K562 (cell line): ENCODE data around the gene HINT2. TPM values are rescaled to one million over a fixed set of nuclear protein-coding genes. Genes with fewer than 3 reads are reported as not detected.

Experiments
- ATAC-seq: fragments of 200-7000 bp; cut with Tn5 transposase; 3 replicates; pipeline ENCODE4 v1.9.1; 2020; ENCODE audit warnings: moderate library complexity
- BruUV-seq: library from RNA; stranded (reverse); fragments of 400-500 nt; replicated peaks from 2 replicates; lab custom pipeline; 2021; lab: Mats Ljungman, UMichigan
- CTCF ChIA-PET: fragments of 300-600 bp; formaldehyde crosslinking; extraction: SDS; loops from one replicate; lab custom pipeline; 2021; ENCODE audit warnings: low intra/inter-chr PET ratio; lab: Yijun Ruan, JAX
- POLR2A ChIA-PET: fragments of 300-600, 350-650 bp; sonication (Branson Sonifier 250); formaldehyde crosslinking; extraction: SDS; loops from one replicate; lab custom pipeline; 2021; ENCODE audit warnings: antibody characterized with exemption, inconsistent platforms; lab: Yijun Ruan, JAX
- DNase-seq, 4 experiments: peaks; one replicate each; pipeline versions ENCODE4 v3.0.0 to v3.0.0-alpha.2; 2011 to 2018; ENCODE audit warnings: low spot score in 3 of 4, mixed read lengths in 3 of 4; ENCODE audit errors: extremely low read depth in 1 of 4
- FAIRE-seq: peaks from 2 replicates; lab custom pipeline; 2011; peaks lifted over from hg19 to GRCh38; lab: Jason Lieb, UNC
- H2AFZ ChIP-seq: 2 replicates; pipeline ENCODE4 v1.6.0; 2011; ENCODE audit warnings: low read depth, low read length, control low read depth, inconsistent platforms
- H3K27ac ChIP-seq: fragments of 200-600 bp; 3 replicates; pipeline ENCODE4 v1.8.0; 2011; ENCODE audit warnings: low read depth, mild to moderate bottlenecking, control low read depth, inconsistent platforms, low read length, moderate library complexity, mixed read lengths; ENCODE audit errors: extremely low read depth
- H3K27me3 ChIP-seq, 2 experiments: fragments of 300-600 bp in 1 of 2; 2 replicates in 1 of 2; 3 replicates in 1 of 2; pipeline versions ENCODE4 v1.6.0 to v1.8.0; 2011; ENCODE audit warnings: inconsistent platforms in 2 of 2, low read length in 2 of 2, mild to moderate bottlenecking in 1 of 2, mixed read lengths in 1 of 2, moderate library complexity in 1 of 2; ENCODE audit not compliant: control insufficient read depth in 2 of 2, insufficient read depth in 2 of 2
- H3K36me3 ChIP-seq: fragments of 300-600 bp; 3 replicates; pipeline ENCODE4 v1.8.0; 2011; ENCODE audit warnings: mild to moderate bottlenecking, low read length, inconsistent platforms; ENCODE audit not compliant: control insufficient read depth, insufficient read depth
- H3K4me1 ChIP-seq, 2 experiments: fragments of 200-600 bp in 1 of 2; replicated peaks in 1 of 2; 2 replicates in 1 of 2; 3 replicates in 1 of 2; pipeline versions ENCODE4 v1.5.1 to v1.8.0; 2011; ENCODE audit warnings: inconsistent platforms in 2 of 2, low read length in 2 of 2, mild to moderate bottlenecking in 1 of 2, mixed read lengths in 1 of 2, moderate library complexity in 1 of 2; ENCODE audit not compliant: control insufficient read depth in 2 of 2, insufficient read depth in 2 of 2
- H3K4me2 ChIP-seq: 2 replicates; pipeline ENCODE4 v1.6.1; 2011; ENCODE audit warnings: low read length, control low read depth, inconsistent platforms, mixed read lengths; ENCODE audit not compliant: insufficient read depth
- H3K4me3 ChIP-seq: fragments of 200-600 bp; sonication (generic), shearing (Covaris generic); 2 replicates; pipeline ENCODE4 v1.5.1; 2016; ENCODE audit warnings: control low read depth, inconsistent platforms
- H3K79me2 ChIP-seq: fragments of 200-600 bp; 3 replicates; pipeline ENCODE4 v1.8.0; 2011; ENCODE audit warnings: low read length, inconsistent platforms; ENCODE audit not compliant: control insufficient read depth, insufficient read depth
- H3K9ac ChIP-seq, 2 experiments: 2 replicates each; pipeline versions ENCODE4 v1.6.0 to v1.6.1; 2011; ENCODE audit warnings: low read depth in 2 of 2, low read length in 2 of 2, control low read depth in 1 of 2, inconsistent platforms in 1 of 2, mild to moderate bottlenecking in 1 of 2, mixed read lengths in 1 of 2; ENCODE audit not compliant: insufficient read depth in 1 of 2
- H3K9me1 ChIP-seq: one replicate; pipeline ENCODE4 v1.6.0; 2011; ENCODE audit warnings: inconsistent platforms, mild to moderate bottlenecking, low read length, moderate library complexity; ENCODE audit not compliant: control insufficient read depth, insufficient read depth
- H3K9me3 ChIP-seq: replicated peaks from 2 replicates; pipeline ENCODE4 v1.5.1; 2011; ENCODE audit warnings: low read depth, low read length, inconsistent platforms; ENCODE audit not compliant: control insufficient read depth, insufficient read depth
- H4K20me1 ChIP-seq: replicated peaks from 2 replicates; pipeline ENCODE4 v1.6.1; 2011; ENCODE audit warnings: low read length, inconsistent platforms, mixed read lengths; ENCODE audit not compliant: control insufficient read depth, insufficient read depth
- CC2D1A ChIP-seq: fragments of 450-650 bp; IDR thresholded peaks from 2 replicates; pipeline ENCODE4 v1.6.1; 2017; ENCODE audit warnings: mild to moderate bottlenecking
- E2F4 ChIP-seq: sonication (generic); formaldehyde crosslinking; IDR thresholded peaks from 2 replicates; pipeline ENCODE4 v1.8.0; 2022; ENCODE audit warnings: mild to moderate bottlenecking, low read depth, missing genetic modification reagents
- GTF2B ChIP-seq: IDR thresholded peaks from 2 replicates; pipeline ENCODE4 v1.6.1; 2011; ENCODE audit not compliant: insufficient read length; ENCODE audit errors: extremely low read depth
- HNRNPUL1 ChIP-seq: fragments of 200-400 bp; formaldehyde crosslinking; IDR thresholded peaks from 2 replicates; pipeline ENCODE4 v1.6.1; 2017; ENCODE audit warnings: low read length
- MEIS2 ChIP-seq: fragments of 450-650 bp; IDR thresholded peaks from 2 replicates; pipeline ENCODE4 v1.6.1; 2014; ENCODE audit warnings: mild to moderate bottlenecking; ENCODE audit not compliant: partially characterized antibody
- NFE2 ChIP-seq: IDR thresholded peaks from 2 replicates; pipeline ENCODE4 v1.6.1; 2014; ENCODE audit warnings: antibody characterized with exemption, low read depth
- RAD21 ChIP-seq, 2 experiments: fragments of 250-450 bp in 1 of 2; fragments of 450-650 bp in 1 of 2; sonication (Bioruptor Pico) in 1 of 2; formaldehyde crosslinking in 1 of 2; IDR thresholded peaks in 1 of 2; conservative IDR thresholded peaks in 1 of 2; 2 replicates each; pipeline versions ENCODE4 v1.4.0 to v1.8.0; 2020 to 2022; ENCODE audit warnings: mild to moderate bottlenecking in 2 of 2, moderate library complexity in 1 of 2
- SRSF9 ChIP-seq: fragments of 200-400 bp; formaldehyde crosslinking; IDR thresholded peaks from 2 replicates; pipeline ENCODE4 v1.6.1; 2017; ENCODE audit warnings: low read depth, low read length, borderline replicate concordance
- STAT5B ChIP-seq: fragments of 250-450 bp; sonication (Bioruptor Pico); IDR thresholded peaks from 2 replicates; pipeline ENCODE4 v1.8.0; 2021; ENCODE audit warnings: mild to moderate bottlenecking, inconsistent platforms
- ZNF3 ChIP-seq: fragments of 250-450 bp; sonication (Bioruptor Pico); IDR thresholded peaks from 2 replicates; pipeline ENCODE4 v1.5.0; 2021; ENCODE audit warnings: mild to moderate bottlenecking, moderate library complexity
- ZNF785 ChIP-seq: fragments of 250-450 bp; sonication (Bioruptor Pico); IDR thresholded peaks from 2 replicates; pipeline ENCODE4 v1.4.0; 2020; ENCODE audit warnings: mild to moderate bottlenecking
- WGBS: fragments of 100-300 bp; shearing (Covaris generic); methylation state at CpG from one replicate; pipeline ENCODE4 v1.1.6; 2016; ENCODE audit warnings: low coverage, mixed read lengths; ENCODE audit not compliant: insufficient coverage; ENCODE audit errors: missing lambda C conversion rate; 5-methylcytosine and 5-hydroxymethylcytosine counted together
- in situ Hi-C: fragments of 300-500 bp; cut with MboI; formaldehyde crosslinking; loops from 4 replicates; pipeline ENCODE4 v1.15.0; 2018; ENCODE audit warnings: inconsistent platforms, mixed read lengths
- intact Hi-C: fragments of 100-400 bp; cut with micrococcal nuclease; formaldehyde crosslinking; loops from 2 replicates; pipeline ENCODE4 v1.14.2; 2022
- polyA plus RNA-seq, 8 experiments: library from polyadenylated mRNA; depleted of rRNA in 4 of 8; stranded (reverse) in 5 of 8; unstranded in 3 of 8; fragments of >200 nt; fragmentation: Nextera tagmentation in 2 of 8; fragmentation: Illumina TruSeq in 1 of 8; extraction: Ambion mirVana in 2 of 8; extraction: Trizol in 1 of 8; gene quantifications; 2 replicates each; pipeline versions ENCODE4 v1.2.1 to v1.2.3, GENCODE V29; 2011 to 2014; ENCODE audit warnings: inconsistent platforms in 1 of 8, missing spikeins in 1 of 8
- total RNA-seq, 7 experiments: library from RNA; depleted of rRNA in 6 of 7; stranded (reverse); fragments of >200 nt in 6 of 7; fragmentation: Illumina TruSeq in 2 of 7; extraction: Trizol in 2 of 7; gene quantifications; 2 replicates each; pipeline versions ENCODE4 v1.2.1 to v1.2.3, GENCODE V29; 2011 to 2021; ENCODE audit warnings: low replicate concordance in 1 of 7
- TF ChIP-seq, protein P1 (sequence below): fragments of 450-650 bp; IDR thresholded peaks from 2 replicates; pipeline ENCODE4 v1.6.1; 2017; ENCODE audit warnings: antibody characterized with exemption
- TF ChIP-seq, protein P2 (sequence below): fragments of 250-450 bp; sonication (Bioruptor Pico); IDR thresholded peaks from 2 replicates; pipeline ENCODE4 v1.8.0; 2021; ENCODE audit warnings: borderline replicate concordance, mild to moderate bottlenecking, moderate library complexity; ENCODE audit not compliant: poor library complexity, severe bottlenecking
- TF ChIP-seq, protein P3 (sequence below): sonication (generic); formaldehyde crosslinking; IDR thresholded peaks from 2 replicates; pipeline ENCODE4 v1.8.0; 2022; ENCODE audit warnings: mild to moderate bottlenecking, missing genetic modification reagents

HINT2 gene
- total and polyA plus RNA-seq, 9 of the 15 experiments (the other 6 are each of a cell fraction or from before 2014, with no cell fraction given), result 5.6 to 44.1 (median 27.9) TPM

DNA sequence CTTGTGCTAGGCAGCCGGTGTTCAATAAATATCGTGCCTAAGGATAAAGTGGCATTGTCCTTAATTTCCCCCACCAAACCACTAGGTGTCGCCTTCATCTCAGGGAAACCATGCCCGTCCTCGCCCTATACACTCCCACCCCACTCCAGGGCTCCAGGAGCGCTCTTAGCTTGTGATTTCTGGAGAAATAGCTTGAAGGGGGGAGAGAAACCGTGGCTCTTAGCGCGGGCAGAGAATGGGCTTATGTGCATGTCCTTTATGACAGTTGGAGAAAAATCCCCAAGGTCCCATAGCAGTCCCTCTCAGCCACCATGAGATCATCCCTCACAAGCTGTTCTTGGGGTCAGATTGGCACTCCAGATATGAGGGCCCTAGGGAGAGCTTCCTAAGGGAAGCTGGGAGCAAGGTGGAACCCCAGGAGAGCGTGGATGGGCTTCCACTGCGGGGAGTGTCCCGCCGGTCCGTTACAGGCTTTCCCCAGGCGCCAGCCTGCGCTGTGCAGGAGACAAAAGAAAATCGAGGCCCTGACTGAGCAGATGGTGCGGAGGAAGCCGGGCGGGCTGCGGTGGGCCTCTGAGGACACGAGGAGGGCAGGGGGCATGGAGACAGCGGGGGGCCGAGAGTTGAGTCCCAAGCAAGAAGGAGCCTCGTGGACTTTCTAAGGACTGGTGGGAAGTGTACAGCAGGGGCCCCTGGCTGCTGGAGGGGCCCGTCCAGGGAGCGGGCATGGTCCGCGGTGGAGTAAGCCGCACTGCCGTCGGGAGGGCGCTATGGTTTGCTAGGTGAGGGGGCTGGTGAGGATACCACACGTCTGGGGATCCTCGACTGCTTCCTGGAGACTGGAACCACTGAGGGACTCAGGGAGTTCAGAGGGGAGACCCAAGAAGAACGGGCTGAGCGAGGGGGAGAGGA is 24.2 kb downstream of the HINT2 start:
- Histone ChIP-seq H3K9ac (no peak overlapping the region), H3K4me3 (no peak overlapping the region), H3K9me1 (no peaks in the 10 kb centered on the region), H3K4me1 (peaks cover 6% of the 10 kb centered on the region in 2 experiments; a peak in 4 of 5 replicates), H2AFZ (no peak overlapping the region), H3K27ac (no peak overlapping the region), H3K36me3 (peaks cover 23% of the 10 kb centered on the region; the same call in 2 of the 3 replicates), H4K20me1 (no peaks in the 10 kb centered on the region), H3K79me2 (no peaks in the 10 kb centered on the region), H3K9me3 (no peaks in the 10 kb centered on the region), H3K27me3 (no peaks in the 10 kb centered on the region), H3K4me2 (no peak overlapping the region)
- peak; percentile 97 for ATAC-seq
- WGBS, result 52% methylated on average over 19 of the region's 37 CpGs
- BruUV-seq, result no TSS peak
- peak; percentile 92 for FAIRE-seq
- POLR2A ChIA-PET, result interaction anchor here (0.6 to 1.5 kb wide), 5 partner anchors 28 to 133 kb away, joined by 3 to 4 read pairs (median 3); no protein-coding TSS in a partner anchor
- intact Hi-C loops (loop anchor here (1.0 kb wide), 3 partner anchors 23 to 92 kb away; no protein-coding TSS in a partner anchor), in situ Hi-C loops (loop anchor here (10.0 kb wide), 1 partner anchor 94 kb away; no protein-coding TSS in a partner anchor)
- DNase-seq, result peak; percentile 70 to 74 (median 71)
- CTCF ChIA-PET, result interaction anchor here (1.1 to 2.8 kb wide), 3 partner anchors 36 to 309 kb away, joined by 3 to 28 read pairs (median 13); no protein-coding TSS in a partner anchor
- no peak for TF ChIP-seq STAT5B (CRISPR knock-in tag)
- TF ChIP-seq, protein P1, sequence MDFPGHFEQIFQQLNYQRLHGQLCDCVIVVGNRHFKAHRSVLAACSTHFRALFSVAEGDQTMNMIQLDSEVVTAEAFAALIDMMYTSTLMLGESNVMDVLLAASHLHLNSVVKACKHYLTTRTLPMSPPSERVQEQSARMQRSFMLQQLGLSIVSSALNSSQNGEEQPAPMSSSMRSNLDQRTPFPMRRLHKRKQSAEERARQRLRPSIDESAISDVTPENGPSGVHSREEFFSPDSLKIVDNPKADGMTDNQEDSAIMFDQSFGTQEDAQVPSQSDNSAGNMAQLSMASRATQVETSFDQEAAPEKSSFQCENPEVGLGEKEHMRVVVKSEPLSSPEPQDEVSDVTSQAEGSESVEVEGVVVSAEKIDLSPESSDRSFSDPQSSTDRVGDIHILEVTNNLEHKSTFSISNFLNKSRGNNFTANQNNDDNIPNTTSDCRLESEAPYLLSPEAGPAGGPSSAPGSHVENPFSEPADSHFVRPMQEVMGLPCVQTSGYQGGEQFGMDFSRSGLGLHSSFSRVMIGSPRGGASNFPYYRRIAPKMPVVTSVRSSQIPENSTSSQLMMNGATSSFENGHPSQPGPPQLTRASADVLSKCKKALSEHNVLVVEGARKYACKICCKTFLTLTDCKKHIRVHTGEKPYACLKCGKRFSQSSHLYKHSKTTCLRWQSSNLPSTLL, result no peak
- TF ChIP-seq NFE2, result no peak
- no peak for TF ChIP-seq ZNF785 (CRISPR knock-in tag)
- TF ChIP-seq GTF2B, result no peak
- peak; percentile 69; the same call in 1 of the 2 replicates for TF ChIP-seq CC2D1A
- no peak for TF ChIP-seq ZNF3 (CRISPR knock-in tag)
- TF ChIP-seq MEIS2, result no peak
- TF ChIP-seq, protein P2, sequence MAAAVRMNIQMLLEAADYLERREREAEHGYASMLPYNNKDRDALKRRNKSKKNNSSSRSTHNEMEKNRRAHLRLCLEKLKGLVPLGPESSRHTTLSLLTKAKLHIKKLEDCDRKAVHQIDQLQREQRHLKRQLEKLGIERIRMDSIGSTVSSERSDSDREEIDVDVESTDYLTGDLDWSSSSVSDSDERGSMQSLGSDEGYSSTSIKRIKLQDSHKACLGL (CRISPR knock-in tag), result no peak
- TF ChIP-seq HNRNPUL1, result no peak
- TF ChIP-seq, protein P3, sequence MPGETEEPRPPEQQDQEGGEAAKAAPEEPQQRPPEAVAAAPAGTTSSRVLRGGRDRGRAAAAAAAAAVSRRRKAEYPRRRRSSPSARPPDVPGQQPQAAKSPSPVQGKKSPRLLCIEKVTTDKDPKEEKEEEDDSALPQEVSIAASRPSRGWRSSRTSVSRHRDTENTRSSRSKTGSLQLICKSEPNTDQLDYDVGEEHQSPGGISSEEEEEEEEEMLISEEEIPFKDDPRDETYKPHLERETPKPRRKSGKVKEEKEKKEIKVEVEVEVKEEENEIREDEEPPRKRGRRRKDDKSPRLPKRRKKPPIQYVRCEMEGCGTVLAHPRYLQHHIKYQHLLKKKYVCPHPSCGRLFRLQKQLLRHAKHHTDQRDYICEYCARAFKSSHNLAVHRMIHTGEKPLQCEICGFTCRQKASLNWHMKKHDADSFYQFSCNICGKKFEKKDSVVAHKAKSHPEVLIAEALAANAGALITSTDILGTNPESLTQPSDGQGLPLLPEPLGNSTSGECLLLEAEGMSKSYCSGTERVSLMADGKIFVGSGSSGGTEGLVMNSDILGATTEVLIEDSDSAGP (CRISPR knock-in tag), result no peak
- no peak for TF ChIP-seq E2F4 (CRISPR knock-in tag)
- TF ChIP-seq SRSF9, result no peak
- peak; percentile 48 to 76 for TF ChIP-seq RAD21 (CRISPR knock-in tag; conservative IDR thresholded peaks at IDR 0.05 in 1 of 2, IDR thresholded peaks at IDR 0.05 in 1 of 2)
